T-helper 2 cell (primary cell): ENCODE results near the gene GPANK1.
A peak's percentile ranks its signal among the peaks of the same experiment; 100 is the strongest.

Experiments used
- DNase-seq, 5 experiments: peaks; one replicate each; pipeline versions ENCODE4 v3.0.0 to v3.0.0-alpha.2; 2012 to 2022

GPANK1 gene

GRCh38 chr6:31639043-31639442, 25.8 kb downstream of the GPANK1 start:
- no peak for DNase-seq

GRCh38 chr6:31636698-31637596, 27.9 kb downstream of the GPANK1 start:
- DNase-seq = no peak

GRCh38 chr6:31634969-31635575, 29.7 kb downstream of the GPANK1 start:
- DNase-seq = no peak

- no peak for DNase-seq
Observed at GRCh38 chr6:31634131-31634530, 30.7 kb downstream of the GPANK1 start.

GRCh38 chr6:31633447-31633846, 31.4 kb downstream of the GPANK1 start:
- DNase-seq = no peak

- no peak for DNase-seq
Observed at GRCh38 chr6:31632279-31632946, 32.4 kb downstream of the GPANK1 start.

- no peak for DNase-seq
Observed at GRCh38 chr6:31631681-31632278, 33.0 kb downstream of the GPANK1 start.

- no peak for DNase-seq
Observed at GRCh38 chr6:31631209-31631608, 33.6 kb downstream of the GPANK1 start.

GRCh38 chr6:31630177-31630934, 34.4 kb downstream of the GPANK1 start:
- DNase-seq = no peak

- DNase-seq = no peak
Observed at GRCh38 chr6:31629014-31629413, 35.8 kb downstream of the GPANK1 start.

GRCh38 chr6:31627690-31628287, 37.0 kb downstream of the GPANK1 start:
- no peak for DNase-seq

GRCh38 chr6:31626952-31627351, 37.8 kb downstream of the GPANK1 start:
- DNase-seq = no peak

GRCh38 chr6:31624070-31624469, 40.7 kb downstream of the GPANK1 start:
- no peak for DNase-seq

- DNase-seq = no peak
Observed at GRCh38 chr6:31622684-31623091, 42.1 kb downstream of the GPANK1 start.

GRCh38 chr6:31621991-31622390, 42.8 kb downstream of the GPANK1 start:
- DNase-seq = no peak

GRCh38 chr6:31621320-31621939, 43.4 kb downstream of the GPANK1 start:
- DNase-seq = no peak

GRCh38 chr6:31620586-31621319, 44.0 kb downstream of the GPANK1 start, which contains the start of gene PRRC2A:
Gene PRRC2A (plus strand): TSS chr6:31620715. CDS start chr6:31622790, 2,075 bp downstream.
- peak in 2 of 5 experiments; percentile 89 to 93 for DNase-seq

GRCh38 chr6:31619805-31620585, 44.8 kb downstream of the GPANK1 start:
- DNase-seq = peak; percentile 86 to 100 (median 95)

GRCh38 chr6:31617010-31617409, 47.8 kb downstream of the GPANK1 start:
- DNase-seq = no peak

- DNase-seq = peak in 1 of 5 experiments; percentile 37
Observed at GRCh38 chr6:31615748-31616147, 49.0 kb downstream of the GPANK1 start.
